HG03432 (cell line): ENCODE results near the gene OTUD7B.
A peak's percentile ranks its signal among the peaks of the same experiment; 100 is the strongest.
"Not testable (repeated sequence)": the region's sequence is repeated elsewhere in the genome, so short reads cannot be mapped to it uniquely, and the experiment has no call there.

Experiments
- ATAC-seq: cut with Tn5 transposase; IDR thresholded peaks from one replicate; pipeline ENCODE4 v1.9.1; 2021; ENCODE audit warnings: mild to moderate bottlenecking, moderate library complexity; ENCODE audit not compliant: unreplicated experiment

OTUD7B gene

DNA sequence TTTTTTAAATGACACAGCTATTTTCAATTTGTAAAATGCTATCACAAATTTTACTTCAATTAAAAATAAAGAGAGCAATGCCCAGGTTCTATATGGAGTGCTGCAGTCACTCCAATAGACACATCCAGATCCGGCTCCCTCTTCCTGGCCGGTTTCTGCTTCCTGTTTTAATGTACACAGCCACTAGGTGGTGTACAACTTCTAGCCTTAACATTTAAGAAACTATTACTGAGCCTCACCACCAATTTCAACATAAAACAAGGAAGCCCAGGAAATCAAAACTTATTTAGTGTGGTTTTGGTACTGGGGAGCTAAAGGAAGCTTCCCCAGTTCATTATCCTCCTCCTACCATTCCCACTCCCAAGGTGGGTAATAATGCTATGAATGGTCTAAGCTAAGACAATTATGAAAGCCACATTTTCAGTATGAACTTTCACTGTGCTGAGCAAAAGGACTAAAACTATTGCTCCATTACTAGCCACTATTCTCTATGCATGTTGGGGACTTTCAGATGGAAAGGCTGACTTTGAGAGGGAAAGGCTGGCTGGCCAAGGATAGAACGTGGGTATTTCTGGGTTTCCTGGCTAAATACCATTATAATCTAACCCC, 48.4 kb downstream of the OTUD7B start:
- no peak for ATAC-seq

- not testable (repeated sequence) for ATAC-seq
These were observed 53.0 kb downstream of the OTUD7B start for GRCh38 chr1:149957548-149957947.

- no peak for ATAC-seq
These were observed 60.6 kb downstream of the OTUD7B start for GRCh38 chr1:149949911-149950310.

DNA sequence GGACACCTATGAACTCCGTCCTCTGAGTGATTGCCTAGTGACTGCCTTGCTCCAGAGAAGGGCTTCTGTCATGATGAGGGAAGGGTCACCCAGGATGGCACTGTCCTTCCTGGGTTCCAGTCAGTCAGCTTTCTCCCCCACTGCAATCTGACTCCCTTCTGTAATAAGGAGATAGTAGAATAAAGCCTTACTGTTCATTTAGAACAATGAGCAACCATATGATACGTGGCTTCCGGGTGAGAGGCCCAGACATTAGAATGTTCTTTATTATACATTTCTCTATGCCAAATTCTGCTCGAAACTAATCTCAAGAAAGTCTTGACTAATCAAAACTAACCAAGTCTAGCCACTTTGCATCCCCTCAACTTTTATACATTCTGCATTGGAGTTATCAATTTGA, 65.3 kb downstream of the OTUD7B start:
- ATAC-seq = no peak

DNA sequence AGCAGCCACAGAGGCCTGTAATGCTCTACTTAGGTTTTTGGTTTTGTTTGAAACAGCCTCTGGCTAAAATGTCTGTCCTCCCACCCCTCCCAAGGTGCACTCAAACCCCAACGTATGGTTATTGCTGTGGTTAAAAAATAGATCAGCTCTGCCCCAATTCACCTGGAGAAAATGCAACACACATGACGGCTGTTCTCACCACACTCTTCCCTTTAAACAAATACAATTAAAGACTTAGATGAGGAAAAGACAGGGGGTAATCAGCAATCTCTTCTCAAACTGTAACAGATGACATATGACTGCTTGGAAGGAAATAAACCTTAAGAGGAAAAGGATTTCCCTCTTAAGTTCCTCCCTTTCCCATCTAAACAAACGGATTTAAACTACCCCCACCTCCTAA, 67.6 kb downstream of the OTUD7B start:
- no peak for ATAC-seq

DNA sequence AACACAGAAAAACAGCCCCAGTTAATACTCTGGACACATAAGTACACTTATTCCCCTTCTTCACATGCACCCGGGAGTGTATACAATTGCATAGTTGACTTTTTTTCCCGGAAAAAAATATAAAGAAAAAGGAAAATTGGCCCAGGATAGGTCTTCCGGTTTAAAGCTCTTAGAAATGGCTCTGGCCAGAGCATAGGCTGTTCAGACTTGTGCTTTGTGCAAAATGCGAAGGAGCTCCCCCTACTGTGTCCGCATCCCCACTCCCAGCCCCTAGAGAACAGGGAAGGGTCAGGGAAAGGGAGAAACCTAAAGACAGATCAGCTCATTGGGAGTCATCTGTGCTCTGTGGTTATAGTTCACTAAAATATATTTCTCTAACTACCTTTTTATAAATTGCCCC, 68.3 kb downstream of the OTUD7B start:
- no peak for ATAC-seq

GRCh38 chr1:149940427-149940826, 70.1 kb downstream of the OTUD7B start:
- no peak for ATAC-seq

DNA sequence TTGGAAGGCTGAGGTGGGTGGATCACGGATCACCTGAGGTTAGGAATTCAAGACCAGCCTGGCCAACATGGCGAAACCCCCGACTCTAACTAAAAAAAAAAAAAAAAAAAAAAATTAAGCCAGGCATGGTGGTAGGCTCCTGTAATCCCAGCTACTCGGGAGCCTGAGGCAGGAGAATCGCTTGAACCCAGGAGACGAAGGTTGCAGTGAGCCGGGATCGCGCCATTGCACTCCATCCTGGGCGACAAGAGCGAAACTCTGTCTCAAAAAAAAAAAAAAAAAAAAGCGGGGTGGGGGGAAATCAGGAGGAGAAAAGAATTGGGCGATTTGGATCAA, 71.9 kb downstream of the OTUD7B start:
- not testable (repeated sequence) for ATAC-seq

DNA sequence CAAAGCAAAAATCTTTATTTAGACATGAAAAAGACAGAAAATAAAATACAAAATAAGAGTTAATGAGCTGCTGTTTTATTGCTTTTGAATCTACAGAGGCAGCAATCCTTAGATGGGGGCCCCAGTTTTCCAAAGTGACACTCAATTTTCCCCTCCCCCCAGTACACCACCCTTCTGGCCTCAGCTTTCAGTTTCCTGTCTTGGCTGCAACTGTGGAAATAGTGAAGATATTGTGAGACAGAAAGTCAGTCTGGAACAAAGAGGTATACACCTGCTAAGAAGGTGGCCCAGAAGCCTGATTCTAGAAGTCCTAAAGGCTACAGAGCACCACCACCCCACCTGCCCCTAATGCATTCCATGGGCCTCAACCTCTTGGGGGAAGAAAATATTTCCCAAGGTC, 72.8 kb downstream of the OTUD7B start:
- no peak for ATAC-seq

DNA sequence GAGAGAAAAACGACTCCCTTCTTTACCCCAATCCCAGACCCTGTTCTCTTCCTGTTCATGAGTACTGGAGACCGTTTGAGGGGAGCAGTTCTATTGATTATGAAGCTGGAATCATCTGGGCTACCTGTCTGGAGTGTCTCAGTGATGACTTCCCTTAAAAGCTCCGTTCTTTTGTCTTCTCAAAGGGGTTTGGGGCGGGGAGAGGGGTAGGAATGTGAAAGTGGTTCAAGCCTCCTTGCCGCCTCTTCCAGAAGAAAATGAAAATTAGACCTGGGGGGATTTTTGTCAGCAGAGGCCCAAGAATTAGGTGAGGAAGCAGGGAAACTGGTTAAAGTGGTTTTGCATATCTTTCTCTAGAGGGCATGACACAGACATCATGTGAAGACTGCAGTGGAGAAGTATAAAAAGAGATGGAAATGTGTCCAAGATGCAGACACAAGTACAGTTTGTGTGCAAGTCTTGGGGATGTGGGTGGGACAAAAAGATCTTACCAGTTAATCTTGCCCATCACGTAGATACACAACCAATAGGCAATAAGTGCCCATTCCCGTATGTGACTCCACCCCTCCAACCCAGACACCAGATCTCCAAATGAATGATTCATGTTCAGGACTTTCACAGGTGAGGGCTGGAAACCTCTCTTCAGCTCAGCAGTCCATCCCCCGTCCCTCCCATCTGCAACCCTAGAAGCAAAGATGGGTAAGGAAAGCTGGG, 73.4 kb downstream of the OTUD7B start:
- ATAC-seq = no peak

DNA sequence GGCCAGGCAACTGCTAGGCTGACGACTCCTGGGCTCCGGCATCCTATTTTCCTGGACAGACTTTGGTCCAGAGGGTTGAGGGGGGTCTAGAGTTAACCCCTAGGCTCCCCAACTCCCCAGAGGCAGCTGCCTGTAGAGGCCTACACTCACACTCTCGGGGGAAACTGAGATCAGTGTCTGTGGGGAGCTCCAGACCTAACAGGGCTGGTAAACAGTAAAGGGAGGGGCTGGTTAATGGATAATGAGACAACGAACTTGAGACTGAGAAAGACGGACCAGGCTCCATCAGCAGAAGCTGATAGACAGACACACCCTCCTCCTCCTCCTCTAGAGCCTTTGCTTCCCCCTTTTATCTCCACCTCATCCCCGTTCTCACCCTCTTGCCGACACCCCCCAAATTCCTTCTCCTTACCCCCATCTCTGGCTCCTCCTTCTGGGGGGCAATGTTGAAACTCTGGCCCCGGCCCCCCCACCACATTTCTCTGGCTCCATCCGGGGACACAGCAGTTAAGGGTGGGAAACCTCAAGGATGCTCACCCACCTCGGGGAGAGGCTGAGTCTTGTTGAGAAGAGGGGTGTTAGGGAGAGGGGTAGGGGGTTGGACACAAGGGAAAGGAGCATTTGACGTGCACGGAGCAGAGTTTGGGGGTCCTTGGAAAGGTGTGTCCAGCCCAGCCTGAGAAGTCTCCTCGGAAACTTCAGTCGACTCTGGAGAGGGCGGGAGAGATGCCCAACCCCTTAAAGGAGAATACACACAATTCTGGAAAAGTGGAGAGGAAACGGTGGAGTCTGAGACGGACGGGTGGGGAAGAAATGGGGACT, 74.1 kb downstream of the OTUD7B start, which contains the start of gene MTMR11:
TSS of gene MTMR11 (minus strand) at position 710 of the 822 bp plus-strand sequence. CDS start at position 478, 232 bp downstream.
- ATAC-seq = no peak

DNA sequence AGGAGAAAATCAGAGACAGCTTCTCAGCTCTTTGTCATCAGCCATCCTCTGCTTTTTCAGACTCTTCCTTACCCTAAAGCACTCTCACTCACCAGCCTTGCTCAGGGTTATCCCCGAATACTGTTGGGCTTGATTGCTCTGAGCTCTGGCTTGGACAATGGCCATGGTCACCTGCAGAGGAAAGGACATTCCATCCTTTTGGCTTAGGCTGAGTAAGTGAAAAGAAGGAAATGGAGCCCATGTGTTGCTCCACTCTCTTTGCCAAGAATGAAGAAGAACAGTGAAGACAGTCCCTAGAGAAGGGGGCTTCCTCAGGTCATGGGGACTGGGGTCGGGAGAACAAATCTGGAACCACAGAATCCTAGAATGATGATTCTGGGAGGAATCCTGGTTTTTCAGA, 76.2 kb downstream of the OTUD7B start:
- no peak for ATAC-seq

- ATAC-seq = no peak
These were observed 77.3 kb downstream of the OTUD7B start for GRCh38 chr1:149933208-149933607.

- no peak for ATAC-seq
These were observed 78.1 kb downstream of the OTUD7B start for GRCh38 chr1:149932474-149932873.

- no peak for ATAC-seq
These were observed 79.2 kb downstream of the OTUD7B start for GRCh38 chr1:149931212-149931790.

GRCh38 chr1:149929856-149930255, 80.7 kb downstream of the OTUD7B start:
- ATAC-seq = no peak

- no peak for ATAC-seq
These were observed 82.2 kb downstream of the OTUD7B start for GRCh38 chr1:149928401-149928724.

DNA sequence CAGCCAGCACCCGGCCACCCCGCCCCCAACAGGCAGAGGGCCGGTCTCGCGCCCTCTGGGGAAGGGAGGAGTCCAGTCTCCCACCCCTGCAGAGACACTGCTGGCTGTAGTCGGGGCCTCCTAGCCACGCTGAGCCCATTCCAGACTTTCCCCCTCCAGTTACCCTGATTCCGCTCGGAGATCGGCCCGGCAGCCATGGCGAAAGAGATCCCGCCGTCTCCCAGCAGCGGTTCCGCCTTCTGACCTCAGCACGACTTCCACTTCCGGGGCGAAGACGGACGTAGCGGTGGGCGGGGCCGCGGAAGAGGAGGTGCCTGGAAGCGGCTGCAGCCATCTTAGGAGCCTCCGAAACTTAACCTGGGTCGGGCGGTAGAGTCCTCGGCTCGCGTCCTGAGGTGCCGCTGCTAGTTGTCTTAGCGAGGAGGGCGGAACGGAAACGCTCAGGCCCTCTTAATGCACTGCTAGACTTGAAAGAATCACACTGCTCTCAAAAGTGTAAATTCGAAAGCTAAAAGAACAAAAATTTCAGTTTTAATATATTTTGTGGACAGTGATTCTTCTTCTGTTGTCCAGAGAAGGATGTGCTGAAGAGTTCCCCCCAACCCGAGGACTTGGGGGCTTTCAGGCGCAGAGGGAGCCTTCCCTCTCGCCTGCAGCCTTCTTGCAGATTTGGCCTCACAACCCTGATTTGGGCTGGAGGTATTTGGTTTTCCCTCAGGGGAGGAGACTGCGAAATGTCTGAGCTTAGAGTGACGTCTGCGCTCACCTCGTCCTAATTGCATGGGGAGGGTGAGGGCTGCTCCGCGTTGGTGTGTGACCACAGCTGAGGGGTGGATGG, 82.7 kb downstream of the OTUD7B start, which contains the start of gene SF3B4:
TSS of gene SF3B4 (minus strand) at position 241 of the 838 bp plus-strand sequence. CDS start at position 197, 44 bp downstream.
- peak; percentile 95 for ATAC-seq

GRCh38 chr1:149927056-149927562, 83.4 kb downstream of the OTUD7B start:
- ATAC-seq = no peak

DNA sequence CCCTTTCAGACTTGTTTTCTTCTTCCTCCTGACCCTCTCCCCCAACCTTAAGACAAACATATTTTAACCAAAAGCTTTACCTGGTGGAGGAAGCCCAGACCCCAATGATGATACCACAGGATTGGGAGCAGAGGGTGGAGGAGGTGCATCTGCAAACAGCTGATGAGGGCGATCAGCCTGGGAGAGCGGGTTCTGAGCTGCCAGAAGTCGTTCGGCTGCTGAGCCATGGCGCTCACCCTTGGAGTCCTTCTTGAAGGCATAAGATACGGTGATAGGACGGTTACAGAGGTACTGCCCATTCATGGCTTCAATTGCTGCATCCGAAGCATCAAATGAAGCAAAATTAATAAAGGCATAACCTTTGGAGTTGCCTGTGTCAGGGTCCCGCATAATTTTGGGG, 84.2 kb downstream of the OTUD7B start:
- no peak for ATAC-seq
